HG03439 (cell line): ENCODE data around the gene ROS1.
"Not testable (repeated sequence)": the region's sequence is repeated elsewhere in the genome, so short reads cannot be mapped to it uniquely, and the experiment has no call there.

Experiments
- ATAC-seq: cut with Tn5 transposase; IDR thresholded peaks from one replicate; pipeline ENCODE4 v1.9.1; 2021; ENCODE audit warnings: mild to moderate bottlenecking, moderate library complexity; ENCODE audit not compliant: unreplicated experiment

ROS1 gene

DNA sequence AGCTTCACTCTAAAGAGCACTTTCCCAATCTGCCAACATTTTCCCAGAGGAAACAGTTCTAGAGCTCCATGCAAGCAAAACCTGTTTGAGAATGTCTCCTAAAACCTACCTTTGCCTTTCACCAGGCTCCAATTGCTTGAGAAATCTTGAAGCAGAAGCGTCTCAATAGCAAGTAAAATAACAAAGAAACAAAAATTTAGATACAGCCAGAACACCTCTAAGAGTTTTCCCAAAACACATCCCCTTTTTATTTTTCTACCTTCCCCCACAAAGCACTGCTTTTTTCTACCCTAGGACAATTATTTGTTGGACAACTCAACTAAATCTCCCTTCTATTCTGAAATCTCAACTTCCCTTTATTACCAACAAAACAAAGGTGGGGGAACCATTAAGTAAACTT is 156.8 kb downstream of the ROS1 start:
- ATAC-seq = no peak

DNA sequence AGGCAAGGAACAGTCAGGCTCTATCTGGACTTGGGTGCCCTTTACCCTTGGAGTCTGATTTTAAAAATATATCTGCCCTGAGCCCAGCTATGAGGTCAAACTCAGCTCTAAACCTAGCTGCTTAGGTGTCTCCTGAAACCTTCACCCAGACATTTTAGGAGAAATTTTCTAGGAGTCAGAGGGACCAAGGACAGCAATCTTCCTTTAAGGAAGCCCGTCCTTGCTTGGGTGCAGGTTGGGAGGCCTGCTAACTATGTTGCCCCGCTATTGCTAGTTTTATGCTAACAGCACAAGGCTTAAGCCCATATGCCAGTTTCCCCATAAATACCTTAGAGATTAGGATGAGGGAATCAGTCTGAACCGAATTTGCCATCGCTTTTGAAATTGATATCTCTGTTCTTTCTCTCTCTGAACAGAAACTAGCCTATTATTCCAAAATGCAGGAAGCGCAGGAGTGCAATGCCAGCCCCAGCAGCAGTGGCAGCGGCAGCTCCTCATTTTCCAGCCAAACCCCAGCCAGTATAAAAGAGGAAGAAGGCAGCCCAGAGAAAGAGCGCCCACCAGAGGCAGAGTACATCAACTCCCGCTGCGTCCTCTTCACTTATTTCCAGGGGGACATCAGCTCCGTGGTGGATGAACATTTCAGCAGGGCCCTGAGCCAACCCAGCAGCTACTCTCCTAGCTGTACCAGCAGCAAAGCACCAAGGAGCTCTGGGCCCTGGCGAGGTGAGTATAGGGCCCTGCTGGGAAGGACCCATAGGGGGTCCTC is 157.8 kb downstream of the ROS1 start:
- ATAC-seq = no peak

DNA sequence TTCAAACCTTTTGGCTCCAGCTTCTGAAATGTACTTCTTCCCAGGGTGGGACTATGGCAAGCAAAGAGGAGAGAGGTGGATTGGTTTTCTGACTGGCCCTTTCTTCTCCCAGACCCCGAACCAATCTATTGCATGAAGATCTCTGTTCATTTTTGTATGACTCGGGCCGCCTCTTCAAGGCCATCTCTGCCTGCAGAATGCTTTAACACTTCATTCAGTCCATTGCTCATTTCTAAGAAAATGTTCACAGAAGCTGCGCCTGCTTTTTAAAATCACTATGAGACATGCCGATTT is 158.7 kb downstream of the ROS1 start:
- ATAC-seq = no peak

- no peak for ATAC-seq
These were observed 159.3 kb downstream of the ROS1 start for GRCh38 chr6:117266257-117267053.

DNA sequence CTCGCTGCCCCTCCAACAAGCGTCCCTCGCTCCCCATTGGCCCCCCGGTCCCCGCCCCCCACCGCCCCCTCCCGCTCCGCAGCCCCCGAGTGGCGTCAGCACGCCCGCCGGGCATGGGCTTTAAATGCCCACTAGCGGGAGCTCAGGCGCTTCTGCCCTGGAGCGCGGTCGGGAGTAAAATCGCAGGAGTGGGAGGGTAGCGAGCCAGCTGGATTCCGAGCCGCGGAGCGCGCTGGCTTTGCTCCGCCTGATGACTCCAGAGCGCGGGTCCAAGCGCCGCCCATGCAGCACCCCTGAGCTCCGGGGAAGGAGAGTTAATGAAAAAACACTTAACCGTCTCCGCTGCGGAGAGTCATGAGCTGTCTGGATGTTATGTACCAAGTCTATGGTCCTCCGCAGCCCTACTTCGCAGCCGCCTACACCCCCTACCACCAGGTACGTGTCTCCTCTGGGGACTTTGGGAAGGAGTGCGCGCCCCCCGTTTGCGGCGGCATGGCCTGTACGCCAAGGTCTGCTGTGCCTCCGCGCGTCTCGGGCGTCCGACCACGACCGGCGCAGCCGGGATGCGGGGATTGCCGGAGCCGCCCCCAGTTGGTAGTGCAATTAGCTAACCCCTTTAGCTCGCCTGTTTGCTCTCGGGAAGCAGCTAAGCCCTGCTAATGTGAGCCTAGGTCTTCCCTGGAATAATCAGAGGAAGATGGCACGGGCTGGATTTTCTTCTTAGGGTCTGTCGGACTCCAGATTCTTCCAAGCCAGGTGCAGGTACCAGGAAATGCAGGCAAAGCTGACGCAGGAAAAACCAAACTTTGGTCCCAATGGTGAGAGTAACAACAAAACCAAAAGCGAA is 160.1 kb downstream of the ROS1 start, which contains the start of gene VGLL2:
TSS of gene VGLL2 (plus strand) at position 149 of the 847 bp plus-strand sequence. CDS start at position 355, 206 bp downstream.
- no peak for ATAC-seq

DNA sequence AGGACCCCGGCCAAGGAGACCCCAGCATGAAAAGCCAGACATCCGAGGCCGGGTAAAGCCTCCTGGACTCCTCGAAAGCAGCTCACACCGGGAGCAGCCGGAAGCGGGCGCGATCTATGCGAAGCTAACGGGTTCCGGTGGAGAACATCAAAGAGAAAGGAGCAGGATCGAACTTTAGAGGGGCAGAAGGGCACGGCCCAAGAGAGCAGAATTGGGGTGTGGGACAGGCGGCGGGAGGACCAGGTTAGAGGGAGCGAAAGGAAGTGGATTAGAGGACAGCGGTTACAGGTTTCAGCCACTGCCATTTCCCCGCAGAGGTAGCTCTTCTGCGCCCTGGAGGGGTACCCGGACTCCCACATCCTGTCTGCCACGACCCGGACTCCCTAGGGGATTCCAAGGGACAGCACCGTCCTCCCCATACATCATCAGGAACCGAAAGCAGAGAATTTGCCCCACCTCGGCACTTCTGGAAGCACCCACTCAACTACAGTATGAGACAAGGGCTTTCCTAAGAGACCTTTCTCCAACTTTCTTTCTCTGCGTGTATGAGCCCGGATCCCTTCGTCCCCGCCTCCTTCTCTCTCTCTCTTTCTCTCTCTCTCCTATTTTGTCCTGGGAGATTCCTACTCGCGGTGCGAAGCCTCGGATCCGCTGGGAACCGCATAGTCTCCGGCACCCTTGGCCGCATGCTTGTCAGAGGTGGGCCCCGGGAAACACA is 160.9 kb downstream of the ROS1 start:
- no peak for ATAC-seq

DNA sequence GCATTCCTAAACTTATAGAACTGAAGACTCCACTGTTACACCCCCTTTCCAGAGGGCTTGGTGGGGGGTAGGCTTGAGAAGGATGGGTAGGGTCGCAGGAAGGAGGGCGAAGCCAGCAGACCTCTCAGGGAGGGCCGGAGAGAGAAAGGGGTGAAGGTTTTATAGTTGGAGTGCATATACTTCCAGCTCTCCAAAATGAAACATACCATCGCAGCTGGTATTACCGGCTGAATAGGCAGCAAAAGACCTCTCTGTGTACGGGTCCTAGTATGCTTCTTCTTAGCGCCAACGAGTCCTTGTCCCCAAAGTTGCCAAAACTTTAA is 161.4 kb downstream of the ROS1 start:
- ATAC-seq = no peak

DNA sequence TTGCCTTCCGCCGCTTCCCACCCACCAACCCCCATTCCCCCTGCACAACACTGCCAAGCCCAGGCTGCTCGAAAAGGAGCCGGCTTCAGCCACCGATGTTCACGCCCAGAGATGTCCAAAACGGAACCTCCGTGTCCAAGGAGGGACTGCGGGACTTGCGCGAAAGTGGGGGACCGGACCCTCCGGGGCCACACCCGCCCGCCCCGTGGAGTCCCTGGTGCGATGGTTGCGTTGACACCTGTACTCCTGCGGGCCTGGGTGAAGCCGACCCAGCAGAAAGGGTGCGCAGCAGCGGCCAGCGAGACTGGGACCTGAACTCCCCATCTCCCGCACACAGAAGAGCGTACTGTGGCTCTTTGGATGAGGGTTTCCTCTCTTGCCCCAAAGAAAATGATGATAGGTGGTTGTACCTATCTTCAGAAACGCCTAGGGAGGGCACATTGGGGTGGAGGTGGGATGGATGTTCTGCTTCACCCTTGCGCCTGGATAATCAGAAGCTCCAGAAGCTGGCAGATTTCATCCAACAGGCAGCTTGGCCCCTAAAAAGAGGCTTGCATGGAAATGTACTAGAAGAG is 162.3 kb downstream of the ROS1 start:
- ATAC-seq = no peak

DNA sequence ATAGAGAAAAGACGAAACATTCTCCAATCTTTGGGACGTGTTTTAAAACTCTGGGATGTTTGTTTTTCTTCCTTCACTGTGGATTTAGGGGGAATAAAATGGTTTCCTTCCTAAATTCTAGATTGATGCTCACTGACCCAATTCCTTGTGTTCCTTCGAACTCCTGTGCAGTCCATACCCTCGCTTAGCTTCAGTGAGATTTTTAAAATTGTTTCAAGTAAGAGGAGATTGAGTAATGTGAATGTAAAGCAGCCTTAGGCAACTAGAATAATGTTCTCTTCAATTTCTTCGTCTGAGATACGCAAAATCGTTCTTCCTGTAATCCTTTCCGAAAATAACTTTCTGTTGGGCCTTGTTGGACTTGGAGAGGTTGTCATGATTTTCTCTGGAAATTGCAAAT is 162.9 kb downstream of the ROS1 start:
- no peak for ATAC-seq

- ATAC-seq = no peak
These were observed 172.0 kb downstream of the ROS1 start for GRCh38 chr6:117253785-117254184.

DNA sequence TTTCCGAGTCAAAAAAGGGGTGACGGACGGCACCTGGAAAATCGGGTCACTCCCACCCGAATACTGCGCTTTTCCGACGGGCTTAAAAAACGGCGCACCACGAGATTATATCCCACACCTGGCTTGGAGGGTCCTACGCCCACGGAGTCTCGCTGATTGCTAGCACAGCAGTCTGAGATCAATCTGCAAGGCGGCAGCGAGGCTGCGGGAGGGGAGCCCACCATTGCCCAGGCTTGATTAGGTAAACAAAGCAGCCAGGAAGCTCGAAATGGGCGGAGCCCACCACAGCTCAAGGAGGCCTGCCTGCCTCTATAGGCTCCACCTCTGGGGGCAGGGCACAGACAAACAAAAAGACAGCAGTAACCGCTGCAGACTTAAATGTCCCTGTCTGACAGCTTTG is 180.8 kb downstream of the ROS1 start:
- not testable (repeated sequence) for ATAC-seq

- not testable (repeated sequence) for ATAC-seq
These were observed 181.2 kb downstream of the ROS1 start for GRCh38 chr6:117244571-117244970.
